HUES64 (cell line): ENCODE data around the gene OPN1SW. TPM values are rescaled to one million over a fixed set of nuclear protein-coding genes. Genes with fewer than 3 reads are reported as not detected.

Experiments
- H3K27ac ChIP-seq: 2 replicates; pipeline ENCODE4 v1.7.0; 2013; ENCODE audit warnings: low read depth, low read length, inconsistent platforms
- H3K27me3 ChIP-seq: 2 replicates; pipeline ENCODE4 v1.6.1; 2013; ENCODE audit warnings: mild to moderate bottlenecking, low read length; ENCODE audit not compliant: insufficient read depth
- H3K36me3 ChIP-seq: 2 replicates; pipeline ENCODE4 v1.6.1; 2013; ENCODE audit warnings: mild to moderate bottlenecking, low read length; ENCODE audit not compliant: insufficient read depth
- H3K4me1 ChIP-seq: 2 replicates; pipeline ENCODE4 v1.6.1; 2013; ENCODE audit warnings: mild to moderate bottlenecking, low read length, moderate library complexity; ENCODE audit not compliant: insufficient read depth
- H3K4me3 ChIP-seq: 2 replicates; pipeline ENCODE4 v1.5.1; 2013; ENCODE audit warnings: mild to moderate bottlenecking, low read length, moderate library complexity
- H3K9ac ChIP-seq: 2 replicates; pipeline ENCODE4 v1.6.1; 2013; ENCODE audit warnings: mild to moderate bottlenecking, low read depth, low read length
- H3K9me3 ChIP-seq: 2 replicates; pipeline ENCODE4 v1.6.1; 2013; ENCODE audit warnings: low read depth, low read length; ENCODE audit not compliant: insufficient read depth
- WGBS: fragments of 150-250, 120-280 bp; methylation state at CpG from one replicate; pipeline ENCODE4 v1.1.7; 2013; ENCODE audit warnings: missing lambda C conversion rate; 5-methylcytosine and 5-hydroxymethylcytosine counted together
- polyA plus RNA-seq, 2 experiments: library from polyadenylated mRNA; stranded (reverse); fragments of 50-300 nt; gene quantifications; one replicate each; pipeline ENCODE4 v1.2.3, GENCODE V29; 2013

The OPN1SW gene
- polyA plus RNA-seq (2013, experiment 1 of 2) = not detected
- polyA plus RNA-seq (2013, experiment 2 of 2) = not detected

DNA sequence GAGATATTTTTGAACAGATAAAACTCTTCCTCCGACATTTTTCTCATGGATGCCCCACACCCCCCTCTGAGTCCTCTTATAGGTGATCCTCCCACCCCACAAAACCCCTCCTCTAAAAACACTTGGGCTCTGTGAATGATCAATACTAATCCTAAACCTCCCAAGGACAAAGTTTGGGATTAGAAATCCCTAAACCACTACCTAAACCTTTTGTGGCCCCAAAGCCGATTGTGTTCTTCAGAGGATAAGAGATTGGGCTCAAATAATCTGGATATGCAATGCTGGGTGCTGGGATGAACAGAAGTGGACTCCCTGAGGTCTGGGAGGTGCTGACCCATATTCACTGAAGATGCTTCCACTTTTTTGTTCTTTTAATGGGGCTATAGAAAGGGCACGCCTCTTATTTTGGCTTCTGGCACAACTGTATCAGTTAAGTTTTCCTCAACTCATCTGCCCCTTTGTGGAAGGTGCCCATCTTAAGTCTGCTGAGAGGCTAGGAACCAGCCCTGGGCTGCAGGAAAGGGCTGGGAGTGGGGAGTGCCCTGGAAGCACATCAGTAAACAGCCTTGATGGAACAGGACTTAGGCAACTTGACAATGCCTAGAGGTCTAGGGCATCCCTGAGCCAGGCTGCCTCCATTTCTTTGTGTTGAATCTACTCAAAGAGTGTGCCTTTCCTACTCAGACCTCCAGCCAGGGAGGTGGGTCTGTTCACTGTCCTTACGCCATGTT is at the start of gene OPN1SW:
Gene OPN1SW, minus strand, starts transcription at position 51 of the 731 bp plus-strand sequence. Its CDS starts 13 bp downstream, at position 38.
- H3K27ac ChIP-seq = no peak within 1 kb of the TSS
- WGBS = 94% methylated on average over 4 of the region's 4 CpGs
- H3K36me3 ChIP-seq = peaks cover 24% of the 10 kb centered on the region
- no peaks in the 10 kb centered on the region for H3K4me1 ChIP-seq
- no peak within 1 kb of the TSS for H3K9ac ChIP-seq
- H3K27me3 ChIP-seq = no peaks in the 10 kb centered on the region
- H3K4me3 ChIP-seq = no peak within 1 kb of the TSS
- peaks cover 9% of the 10 kb centered on the region; the same call in 1 of the 2 replicates for H3K9me3 ChIP-seq

GRCh38 chr7:128821724-128822123 is 46.1 kb upstream of the OPN1SW start:
- WGBS = 94% methylated on average over 4 of the region's 4 CpGs
- Histone ChIP-seq H3K27ac (no peak overlapping the region), H3K9me3 (no peaks in the 10 kb centered on the region), H3K4me1 (no peaks in the 10 kb centered on the region), H3K4me3 (no peak overlapping the region), H3K36me3 (no peaks in the 10 kb centered on the region), H3K9ac (no peak overlapping the region), H3K27me3 (no peaks in the 10 kb centered on the region)

DNA sequence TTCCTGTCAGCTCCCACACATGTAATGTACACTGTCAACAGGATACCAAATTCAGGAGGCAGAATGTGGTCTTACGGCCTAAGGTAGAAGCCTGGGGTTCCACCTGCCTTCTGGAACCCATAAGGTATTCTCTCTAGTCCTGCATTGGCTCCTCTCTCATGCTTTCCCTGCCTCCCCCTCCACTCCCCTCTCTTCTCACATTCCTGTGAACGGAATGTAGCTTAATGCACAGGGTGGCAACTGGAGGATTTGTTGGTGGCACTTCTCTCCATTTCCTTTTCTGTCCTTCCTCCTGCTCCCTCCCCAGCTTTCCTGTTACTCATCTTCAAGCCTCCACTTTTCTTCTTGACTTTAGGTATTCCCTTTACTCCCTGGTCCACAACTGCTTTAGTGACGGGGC is 43.1 kb upstream of the OPN1SW start:
- H3K4me3 ChIP-seq = no peak overlapping the region
- WGBS = 68% methylated on average over 3 of the region's 3 CpGs
- no peak overlapping the region for H3K27ac ChIP-seq
- H3K27me3 ChIP-seq = no peaks in the 10 kb centered on the region
- no peaks in the 10 kb centered on the region for H3K4me1 ChIP-seq
- peaks cover 6% of the 10 kb centered on the region; the same call in 1 of the 2 replicates for H3K36me3 ChIP-seq
- H3K9ac ChIP-seq = no peak overlapping the region
- H3K9me3 ChIP-seq = no peaks in the 10 kb centered on the region

GRCh38 chr7:128815289-128815942 is 39.8 kb upstream of the OPN1SW start:
- peaks cover 19% of the 10 kb centered on the region for H3K36me3 ChIP-seq
- H3K4me1 ChIP-seq = peaks cover 9% of the 10 kb centered on the region; the same call in 1 of the 2 replicates
- no peak overlapping the region for H3K9ac ChIP-seq
- H3K4me3 ChIP-seq = no peak overlapping the region
- WGBS = 96% methylated on average over 7 of the region's 7 CpGs
- no peak overlapping the region for H3K27ac ChIP-seq
- H3K9me3 ChIP-seq = no peaks in the 10 kb centered on the region
- no peaks in the 10 kb centered on the region for H3K27me3 ChIP-seq

DNA sequence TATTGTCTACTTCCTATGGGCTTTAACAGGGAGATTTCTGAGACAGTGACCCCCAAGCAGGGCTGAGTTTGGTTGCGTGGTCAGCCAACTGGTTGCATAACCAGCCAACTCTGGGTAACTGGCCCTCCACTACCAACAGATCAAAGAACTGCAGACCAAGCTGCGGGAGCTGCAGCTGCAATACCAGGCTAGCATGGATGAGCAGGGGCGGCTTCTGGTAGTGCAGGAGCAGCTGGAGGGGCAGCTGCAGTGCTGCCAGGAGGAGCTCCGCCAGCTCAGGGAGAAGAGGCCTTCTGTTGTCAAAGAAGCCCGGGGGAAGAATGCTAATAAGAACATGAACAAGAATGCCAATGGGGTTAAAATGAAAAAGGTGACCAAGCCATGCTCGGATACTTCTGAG is 38.9 kb upstream of the OPN1SW start:
- Histone ChIP-seq H3K27me3 (no peaks in the 10 kb centered on the region), H3K4me1 (peaks cover 9% of the 10 kb centered on the region; the same call in 1 of the 2 replicates), H3K36me3 (peaks cover 29% of the 10 kb centered on the region), H3K27ac (no peak overlapping the region), H3K9ac (no peak overlapping the region), H3K9me3 (no peaks in the 10 kb centered on the region), H3K4me3 (no peak overlapping the region)
- 90% methylated on average over 6 of the region's 6 CpGs for WGBS

DNA sequence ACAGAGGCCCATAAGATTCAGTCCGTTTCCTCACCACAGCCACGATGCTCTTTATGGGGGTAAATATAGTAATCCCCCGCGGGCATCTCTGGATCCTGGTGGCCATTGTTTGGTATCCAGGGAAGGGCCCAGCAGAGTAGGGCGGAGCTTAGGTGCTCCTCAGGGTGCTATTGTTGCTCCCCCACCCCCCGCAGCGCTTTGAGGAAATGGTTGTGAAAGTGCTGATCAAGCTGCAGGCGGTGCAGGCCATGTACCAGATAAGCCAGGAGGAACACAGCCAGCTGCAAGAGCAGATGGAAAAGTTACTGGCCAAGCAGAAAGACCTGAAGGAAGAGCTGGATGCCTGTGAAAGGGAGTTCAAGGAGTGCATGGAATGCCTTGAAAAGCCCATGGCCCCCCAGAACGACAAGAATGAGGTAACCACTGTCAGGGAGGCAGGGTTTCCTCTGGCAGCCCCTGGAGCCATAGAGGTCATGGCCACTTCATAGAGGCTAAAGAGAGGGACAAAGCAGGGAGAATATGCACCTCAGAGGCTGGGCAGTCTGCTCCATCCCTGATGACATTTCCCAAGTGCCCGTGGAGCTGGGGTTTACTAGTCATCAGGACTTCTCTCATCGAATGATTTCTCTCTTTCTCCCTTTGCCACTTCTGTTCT is 37.0 kb upstream of the OPN1SW start:
- peaks cover 43% of the 10 kb centered on the region for H3K36me3 ChIP-seq
- no peak overlapping the region for H3K4me3 ChIP-seq
- 45% methylated on average over 10 of the region's 11 CpGs for WGBS
- no peaks in the 10 kb centered on the region for H3K9me3 ChIP-seq
- H3K4me1 ChIP-seq = peaks cover 9% of the 10 kb centered on the region; the same call in 1 of the 2 replicates
- H3K27me3 ChIP-seq = no peaks in the 10 kb centered on the region
- no peak overlapping the region for H3K9ac ChIP-seq
- H3K27ac ChIP-seq = no peak overlapping the region

DNA sequence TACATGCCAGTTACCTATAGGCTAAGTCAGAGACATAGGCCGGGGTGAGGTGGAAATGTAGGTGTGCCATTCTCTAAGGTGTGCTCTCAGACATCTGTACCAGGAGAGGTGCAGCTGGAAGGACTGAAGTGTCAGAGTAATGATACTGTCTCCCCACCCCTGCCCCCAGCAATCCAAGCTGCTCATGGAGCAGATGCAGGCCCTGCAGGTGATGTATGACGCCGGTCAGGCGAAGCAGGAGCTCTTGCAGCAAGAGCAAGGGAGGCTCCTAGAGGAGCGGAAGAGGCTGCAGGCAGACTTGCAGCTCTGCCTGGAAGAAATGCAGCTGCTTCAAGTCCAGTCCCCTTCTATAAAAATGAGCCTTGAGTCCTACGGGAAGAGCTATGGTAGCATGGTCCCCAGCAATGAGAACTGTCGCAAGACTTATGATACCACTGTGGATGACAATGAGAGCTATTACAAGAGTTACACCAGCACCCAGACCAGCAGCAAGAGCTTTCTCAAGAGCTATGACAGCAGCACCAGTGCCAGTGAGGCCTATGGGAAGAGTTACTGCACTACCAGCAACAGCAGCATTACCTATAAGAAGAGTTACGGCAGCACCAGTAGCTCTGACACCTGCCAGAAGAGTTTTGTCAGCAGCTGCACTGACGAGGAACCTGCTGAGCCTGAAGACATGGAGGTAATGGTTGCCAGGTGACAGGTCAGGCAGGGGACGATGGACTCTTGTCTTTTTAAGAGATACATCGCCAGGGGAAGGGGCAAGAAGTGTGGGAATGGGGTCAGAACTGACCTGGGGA is 36.2 kb upstream of the OPN1SW start:
- Histone ChIP-seq H3K36me3 (peaks cover 51% of the 10 kb centered on the region), H3K27ac (no peak overlapping the region), H3K4me3 (no peak overlapping the region), H3K27me3 (no peaks in the 10 kb centered on the region), H3K9ac (no peak overlapping the region), H3K4me1 (peaks cover 9% of the 10 kb centered on the region; the same call in 1 of the 2 replicates), H3K9me3 (no peaks in the 10 kb centered on the region)
- WGBS = 84% methylated on average over 11 of the region's 11 CpGs

DNA sequence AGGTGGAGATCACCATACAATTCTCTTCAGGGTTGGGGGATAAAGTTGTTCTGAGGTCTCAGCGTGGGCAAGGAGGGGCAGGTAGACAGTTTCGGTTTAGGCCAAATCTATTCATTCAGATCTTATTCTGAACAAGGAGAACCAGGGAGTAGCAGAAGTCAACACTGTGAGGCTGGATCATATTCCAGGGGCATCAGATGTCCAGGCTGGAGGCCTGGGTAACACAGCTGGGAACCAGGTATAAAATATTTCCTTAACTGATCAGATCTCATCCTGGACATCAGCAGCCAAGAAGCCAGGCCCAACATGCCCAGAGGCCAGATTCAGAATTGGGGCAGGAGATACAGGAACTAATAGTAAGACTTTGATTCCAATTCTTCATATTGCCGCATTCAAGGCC is 35.4 kb upstream of the OPN1SW start:
- Histone ChIP-seq H3K4me1 (peaks cover 9% of the 10 kb centered on the region; the same call in 1 of the 2 replicates), H3K36me3 (peaks cover 59% of the 10 kb centered on the region), H3K27ac (no peak overlapping the region), H3K9ac (no peak overlapping the region), H3K4me3 (no peak overlapping the region), H3K27me3 (no peaks in the 10 kb centered on the region), H3K9me3 (no peaks in the 10 kb centered on the region)
- 97% methylated on average over 3 of the region's 3 CpGs for WGBS

- Histone ChIP-seq H3K27ac (no peak overlapping the region), H3K4me1 (peaks cover 9% of the 10 kb centered on the region; the same call in 1 of the 2 replicates), H3K9me3 (no peaks in the 10 kb centered on the region), H3K27me3 (no peaks in the 10 kb centered on the region), H3K36me3 (peaks cover 64% of the 10 kb centered on the region), H3K9ac (no peak overlapping the region), H3K4me3 (no peak overlapping the region)
- WGBS = 91% methylated on average over 2 of the region's 2 CpGs
Observed at GRCh38 chr7:128810473-128810872, 34.9 kb upstream of the OPN1SW start.

DNA sequence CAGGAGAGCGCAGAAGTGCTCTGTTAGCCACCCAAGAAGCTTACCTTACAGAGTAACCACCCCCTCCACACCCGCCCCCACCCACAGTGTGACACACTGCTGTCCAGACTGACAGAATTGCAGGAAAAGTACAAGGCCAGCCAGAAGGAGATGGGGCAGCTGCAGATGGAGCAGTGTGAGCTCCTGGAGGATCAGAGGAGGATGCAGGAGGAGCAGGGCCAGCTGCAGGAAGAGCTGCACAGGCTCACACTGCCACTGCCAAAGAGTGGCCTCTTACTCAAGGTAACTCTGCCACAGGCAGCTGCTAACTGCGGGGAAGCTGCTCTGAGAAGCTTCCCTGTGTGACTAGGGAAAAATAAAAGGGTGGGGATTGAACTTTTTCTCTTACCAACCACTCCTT is 33.8 kb upstream of the OPN1SW start:
- Histone ChIP-seq H3K4me3 (no peak overlapping the region), H3K4me1 (peaks cover 10% of the 10 kb centered on the region; the same call in 1 of the 2 replicates), H3K9me3 (no peaks in the 10 kb centered on the region), H3K9ac (no peak overlapping the region), H3K36me3 (peaks cover 70% of the 10 kb centered on the region), H3K27ac (no peak overlapping the region), H3K27me3 (no peaks in the 10 kb centered on the region)
- WGBS = 93% methylated on average over 2 of the region's 3 CpGs
